Mononuclear cell (primary cell): ENCODE results near the gene DISP2. TPM values are rescaled to one million over a fixed set of nuclear protein-coding genes. Genes with fewer than 3 reads are reported as not detected.

Experiments used
- H3K27me3 ChIP-seq: 2 replicates; pipeline ENCODE4 v1.6.0; 2011; ENCODE audit warnings: low read length, control low read depth; ENCODE audit not compliant: insufficient read depth
- H3K4me1 ChIP-seq: 2 replicates; pipeline ENCODE4 v1.5.1; 2011; ENCODE audit warnings: mild to moderate bottlenecking, low read length, control low read depth; ENCODE audit not compliant: insufficient read depth
- H3K4me3 ChIP-seq: 2 replicates; pipeline ENCODE4 v1.5.1; 2011; ENCODE audit warnings: mild to moderate bottlenecking, low read length, moderate library complexity
- H3K9me3 ChIP-seq: 2 replicates; pipeline ENCODE4 v1.5.1; 2011; ENCODE audit warnings: low read depth, mild to moderate bottlenecking, control low read depth, low read length
- total RNA-seq: library from RNA; depleted of rRNA; stranded (reverse); fragments of >200 nt; gene quantifications from one replicate; pipeline ENCODE4 v1.2.3, GENCODE V29; 2012

DISP2 gene
- total RNA-seq, 1 donor: under 0.01 TPM

- Histone ChIP-seq H3K9me3 (no peaks in the 10 kb centered on the region), H3K4me1 (peaks cover 36% of the 10 kb centered on the region), H3K4me3 (peak overlapping the region; percentile 29), H3K27me3 (no peaks in the 10 kb centered on the region)
Measured at GRCh38 chr15:40322531-40323238, 35.3 kb upstream of the DISP2 start.

DNA sequence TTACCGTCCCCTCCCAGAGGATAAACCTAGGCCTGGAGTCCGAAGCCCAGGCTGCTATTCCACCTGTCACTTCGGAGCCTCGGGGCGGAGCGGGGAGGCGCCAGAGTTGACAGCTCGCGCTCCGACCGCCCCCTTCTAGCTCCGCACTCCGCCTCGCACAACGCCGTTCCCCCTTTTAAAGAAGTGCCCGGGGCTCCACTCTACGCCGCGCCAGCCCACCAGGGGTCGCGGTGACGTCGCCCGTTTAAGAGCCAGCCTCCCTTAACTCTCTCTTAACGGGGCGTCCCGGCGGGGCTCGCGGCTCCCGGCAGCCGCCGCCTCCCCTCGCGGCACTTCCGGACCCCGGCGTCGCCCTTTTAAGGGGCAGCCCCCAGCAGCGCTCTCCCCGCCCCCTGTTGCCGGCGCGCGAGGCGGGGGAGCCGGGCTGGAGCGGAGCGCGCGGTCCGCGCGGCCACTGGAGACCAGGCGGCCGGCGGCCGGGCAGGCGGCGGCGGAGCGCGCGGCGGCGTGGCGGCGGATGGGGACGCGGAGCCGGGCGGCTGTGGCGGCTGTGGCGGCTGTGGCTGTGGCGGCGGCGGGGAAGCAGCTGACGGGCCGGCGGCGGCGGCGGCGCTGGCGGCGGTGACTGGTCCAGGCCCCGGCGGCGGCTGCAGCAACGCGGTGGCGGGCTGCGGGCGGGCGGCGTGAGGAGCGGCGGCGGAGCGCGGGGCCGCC is 34.6 kb upstream of the DISP2 start, which contains the start of gene INAFM2:
TSS of gene INAFM2 (plus strand) at position 454 of the 714 bp plus-strand sequence. CDS start 364 bp downstream, outside the sequence.
- peaks cover 36% of the 10 kb centered on the region for H3K4me1 ChIP-seq
- H3K9me3 ChIP-seq: no peaks in the 10 kb centered on the region
- no peaks in the 10 kb centered on the region for H3K27me3 ChIP-seq
- peak within 1 kb of the TSS; percentile 52 for H3K4me3 ChIP-seq

- H3K9me3 ChIP-seq: no peaks in the 10 kb centered on the region
- peak overlapping the region; percentile 52 for H3K4me3 ChIP-seq
- peaks cover 36% of the 10 kb centered on the region for H3K4me1 ChIP-seq
- no peaks in the 10 kb centered on the region for H3K27me3 ChIP-seq
Measured at GRCh38 chr15:40323953-40324937, 33.8 kb upstream of the DISP2 start.

- Histone ChIP-seq H3K4me3 (no peak overlapping the region), H3K4me1 (peaks cover 40% of the 10 kb centered on the region), H3K27me3 (no peaks in the 10 kb centered on the region), H3K9me3 (no peaks in the 10 kb centered on the region)
Measured at GRCh38 chr15:40325188-40325587, 32.8 kb upstream of the DISP2 start.

- H3K4me3 ChIP-seq: no peak overlapping the region
- no peaks in the 10 kb centered on the region for H3K27me3 ChIP-seq
- no peaks in the 10 kb centered on the region for H3K9me3 ChIP-seq
- H3K4me1 ChIP-seq: peaks cover 46% of the 10 kb centered on the region
Measured at GRCh38 chr15:40325700-40326099, 32.3 kb upstream of the DISP2 start.

GRCh38 chr15:40327457-40327856 is 30.6 kb upstream of the DISP2 start:
- Histone ChIP-seq H3K4me1 (peaks cover 60% of the 10 kb centered on the region), H3K9me3 (no peaks in the 10 kb centered on the region), H3K4me3 (no peak overlapping the region), H3K27me3 (no peaks in the 10 kb centered on the region)

- H3K9me3 ChIP-seq: no peaks in the 10 kb centered on the region
Measured at GRCh38 chr15:40328176-40328575, 29.8 kb upstream of the DISP2 start.

DNA sequence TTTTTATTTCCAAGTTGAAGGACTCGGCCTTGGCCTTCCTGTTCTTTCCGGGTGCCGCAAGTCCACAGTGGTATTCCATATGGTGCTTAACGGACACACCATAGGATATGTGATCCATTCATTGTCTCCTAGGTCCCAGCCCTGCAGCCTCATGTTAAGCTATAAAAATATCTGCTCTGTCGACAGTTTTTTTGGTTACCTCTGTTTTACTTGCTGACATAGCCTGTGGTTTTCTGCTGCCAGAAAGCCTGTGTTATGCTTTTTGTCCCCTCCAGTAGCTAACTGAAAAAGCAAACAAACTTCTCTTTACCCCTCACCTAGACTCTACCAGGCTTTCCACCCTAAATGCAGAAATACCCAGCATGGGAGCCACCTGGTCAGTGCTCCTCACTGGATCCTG is 29.3 kb upstream of the DISP2 start:
- H3K9me3 ChIP-seq: no peaks in the 10 kb centered on the region
- no peak overlapping the region for H3K4me3 ChIP-seq
- no peaks in the 10 kb centered on the region for H3K27me3 ChIP-seq
- peaks cover 66% of the 10 kb centered on the region for H3K4me1 ChIP-seq

More at GRCh38 chr15:40328176-40328575, 29.8 kb upstream of the DISP2 start:
- Histone ChIP-seq H3K27me3 (no peaks in the 10 kb centered on the region), H3K4me1 (peaks cover 61% of the 10 kb centered on the region), H3K4me3 (no peak overlapping the region)

- Histone ChIP-seq H3K9me3 (no peaks in the 10 kb centered on the region), H3K4me3 (no peak overlapping the region), H3K27me3 (no peaks in the 10 kb centered on the region), H3K4me1 (peaks cover 71% of the 10 kb centered on the region)
Measured at GRCh38 chr15:40329804-40330203, 28.2 kb upstream of the DISP2 start.

DNA sequence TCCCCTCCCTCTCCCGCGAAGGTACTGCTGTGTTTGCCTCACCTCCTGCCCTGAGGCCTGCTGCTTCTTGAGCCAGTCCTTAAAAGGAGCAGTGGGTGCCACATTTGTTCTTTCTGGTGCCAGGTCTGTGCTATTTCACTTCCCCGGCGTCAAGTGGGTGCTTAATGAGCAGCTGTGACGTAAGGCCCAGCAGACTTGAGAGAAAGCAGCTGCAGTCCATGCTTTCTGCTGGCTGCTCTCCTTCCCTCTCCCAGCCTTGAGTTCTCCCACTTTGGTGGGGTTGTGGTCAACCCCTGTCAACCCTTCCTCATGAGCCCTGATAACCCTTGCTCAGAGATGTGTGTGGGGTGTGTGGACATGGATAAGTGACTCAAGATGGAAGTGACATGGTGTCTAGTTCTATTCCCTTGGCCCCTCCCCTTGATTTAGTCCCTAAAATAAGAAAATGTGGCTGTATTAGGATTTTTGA is 27.6 kb upstream of the DISP2 start:
- Histone ChIP-seq H3K4me1 (peaks cover 71% of the 10 kb centered on the region), H3K27me3 (no peaks in the 10 kb centered on the region), H3K4me3 (no peak overlapping the region), H3K9me3 (no peaks in the 10 kb centered on the region)

DNA sequence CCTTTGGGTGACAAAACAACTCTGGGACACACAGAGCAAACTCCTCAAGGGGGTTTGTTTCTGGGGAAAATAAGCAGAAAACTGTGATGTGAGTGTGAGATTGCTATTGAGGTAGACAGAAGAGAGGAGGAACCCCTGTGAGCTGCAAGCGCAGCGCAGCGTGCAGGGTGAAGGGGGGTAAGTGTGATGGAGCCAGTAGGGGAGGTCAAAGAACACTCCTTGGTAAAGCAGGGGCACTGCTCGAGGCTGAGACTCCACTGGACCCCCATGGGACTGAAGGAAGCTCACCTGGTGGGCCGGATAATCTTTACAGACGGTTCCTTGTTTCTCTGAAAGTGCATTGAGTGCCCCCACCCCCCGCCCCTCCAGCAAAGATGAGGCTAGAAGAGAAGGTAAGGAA is 27.0 kb upstream of the DISP2 start:
- no peaks in the 10 kb centered on the region for H3K27me3 ChIP-seq
- no peaks in the 10 kb centered on the region for H3K9me3 ChIP-seq
- H3K4me3 ChIP-seq: no peak overlapping the region
- peaks cover 69% of the 10 kb centered on the region for H3K4me1 ChIP-seq

- Histone ChIP-seq H3K27me3 (no peaks in the 10 kb centered on the region), H3K4me3 (no peak overlapping the region), H3K4me1 (peaks cover 72% of the 10 kb centered on the region), H3K9me3 (no peaks in the 10 kb centered on the region)
Measured at GRCh38 chr15:40331637-40332036, 26.4 kb upstream of the DISP2 start.

DNA sequence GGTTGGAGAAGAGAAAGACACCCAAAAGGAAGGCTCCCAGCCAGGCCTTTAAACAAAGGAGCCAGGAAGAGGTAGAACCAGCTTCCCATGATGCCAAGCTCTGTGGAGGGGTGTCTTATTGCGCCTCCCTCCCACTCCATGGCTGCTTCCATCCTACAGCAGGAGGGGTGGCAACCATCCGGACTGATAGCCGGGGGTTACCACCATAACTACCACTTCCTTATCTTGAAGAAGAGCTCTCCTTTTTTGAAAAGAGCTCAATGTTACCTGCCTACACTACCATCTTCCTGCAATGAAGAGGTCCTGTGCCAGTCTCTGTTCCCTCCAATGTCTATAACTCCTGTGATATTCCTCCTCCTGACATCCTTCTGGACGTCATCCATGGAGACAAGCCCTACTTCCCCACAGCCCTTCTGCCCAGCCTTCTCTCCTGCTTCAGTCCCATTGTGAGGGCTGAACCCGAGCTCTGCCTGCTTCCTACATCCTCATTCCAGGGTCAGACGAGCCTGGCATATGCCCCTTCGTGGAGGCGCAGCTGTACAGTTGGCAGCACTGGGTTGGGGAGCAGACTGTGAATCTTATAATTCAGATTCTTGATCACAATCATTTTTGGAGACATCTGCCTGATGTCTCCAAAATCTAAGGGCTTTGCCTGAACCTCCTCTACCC is 25.8 kb upstream of the DISP2 start:
- H3K4me1 ChIP-seq: peaks cover 73% of the 10 kb centered on the region
- no peak overlapping the region for H3K4me3 ChIP-seq
- H3K27me3 ChIP-seq: no peaks in the 10 kb centered on the region
- H3K9me3 ChIP-seq: no peaks in the 10 kb centered on the region

DNA sequence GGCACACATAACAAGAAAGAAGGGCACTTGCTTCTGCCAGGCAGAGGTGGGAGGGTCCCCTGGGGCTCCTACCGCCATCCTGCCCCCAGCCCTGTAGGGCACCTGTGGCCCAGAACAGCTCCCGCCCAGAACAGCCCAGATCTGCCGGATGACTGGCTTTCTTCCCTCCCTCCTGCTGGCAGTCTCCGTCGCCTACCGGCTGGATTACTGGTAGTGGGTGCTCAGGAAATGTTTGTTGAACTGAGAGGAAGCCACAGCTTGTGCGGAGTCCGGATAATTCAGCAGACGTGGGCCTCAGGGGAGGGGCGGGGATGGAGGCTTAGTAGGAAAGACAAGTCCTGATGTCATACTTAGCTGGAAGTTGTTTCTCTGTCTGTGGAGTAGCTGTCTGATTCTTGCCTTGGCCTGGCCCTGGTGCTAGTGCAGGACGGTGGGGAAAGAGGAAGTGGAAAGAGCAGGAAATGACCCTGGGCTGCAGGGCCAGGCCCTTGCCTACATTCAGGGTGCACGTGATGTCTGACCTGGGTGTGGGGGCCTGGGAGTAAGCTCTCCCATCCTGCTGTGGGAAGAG is 24.0 kb upstream of the DISP2 start:
- Histone ChIP-seq H3K4me3 (peak overlapping the region; percentile 12), H3K4me1 (peaks cover 81% of the 10 kb centered on the region), H3K9me3 (no peaks in the 10 kb centered on the region), H3K27me3 (no peaks in the 10 kb centered on the region)
